ENCODE measurements around the gene HIP1.
"Not testable (repeated sequence)": the region's sequence is repeated elsewhere in the genome, so short reads cannot be mapped to it uniquely, and the experiment has no call there.

DNA sequence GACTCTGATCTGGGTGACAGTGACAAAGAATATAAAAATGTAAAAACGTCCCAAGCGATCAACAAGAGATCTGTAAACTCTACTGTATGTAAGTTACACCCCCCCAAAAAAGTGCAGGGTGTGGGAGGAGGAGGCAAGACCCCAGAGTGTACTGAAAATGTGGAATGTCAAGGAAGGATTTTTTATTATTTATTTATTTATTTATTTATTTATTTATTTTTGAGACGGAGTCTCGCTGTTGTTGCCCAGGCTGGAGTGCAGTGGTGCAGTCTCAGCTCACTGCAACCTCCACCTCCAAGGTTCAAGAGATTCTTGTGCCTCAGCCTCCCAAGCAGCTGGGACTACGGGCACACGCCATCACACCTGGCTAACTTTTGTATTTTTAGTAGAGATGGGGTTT, 181.9 kb downstream of the HIP1 start:
- TF ChIP-seq, protein P1, sequence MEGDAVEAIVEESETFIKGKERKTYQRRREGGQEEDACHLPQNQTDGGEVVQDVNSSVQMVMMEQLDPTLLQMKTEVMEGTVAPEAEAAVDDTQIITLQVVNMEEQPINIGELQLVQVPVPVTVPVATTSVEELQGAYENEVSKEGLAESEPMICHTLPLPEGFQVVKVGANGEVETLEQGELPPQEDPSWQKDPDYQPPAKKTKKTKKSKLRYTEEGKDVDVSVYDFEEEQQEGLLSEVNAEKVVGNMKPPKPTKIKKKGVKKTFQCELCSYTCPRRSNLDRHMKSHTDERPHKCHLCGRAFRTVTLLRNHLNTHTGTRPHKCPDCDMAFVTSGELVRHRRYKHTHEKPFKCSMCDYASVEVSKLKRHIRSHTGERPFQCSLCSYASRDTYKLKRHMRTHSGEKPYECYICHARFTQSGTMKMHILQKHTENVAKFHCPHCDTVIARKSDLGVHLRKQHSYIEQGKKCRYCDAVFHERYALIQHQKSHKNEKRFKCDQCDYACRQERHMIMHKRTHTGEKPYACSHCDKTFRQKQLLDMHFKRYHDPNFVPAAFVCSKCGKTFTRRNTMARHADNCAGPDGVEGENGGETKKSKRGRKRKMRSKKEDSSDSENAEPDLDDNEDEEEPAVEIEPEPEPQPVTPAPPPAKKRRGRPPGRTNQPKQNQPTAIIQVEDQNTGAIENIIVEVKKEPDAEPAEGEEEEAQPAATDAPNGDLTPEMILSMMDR (IDR thresholded peaks at IDR 0.05; ENCODE audit: insufficient read depth, low read depth, low read length), result not testable (repeated sequence)
- not testable (repeated sequence) for TF ChIP-seq EZH2 (IDR thresholded peaks at IDR 0.05; ENCODE audit: insufficient read depth, low read length)

Data from astrocyte (in vitro differentiated cells and primary cell).